ENCODE results near the gene ROBO3. TPM values are rescaled to one million over a fixed set of nuclear protein-coding genes. Genes with fewer than 3 reads are reported as not detected.

Gene ROBO3
- total and polyA plus RNA-seq, 2 of the 8 experiments (the other 6 are each of a cell fraction or from before 2014, with no cell fraction given) = 12.1 to 24.6 TPM

GRCh38 chr11:124919898-124920297 is 54.7 kb downstream of the ROBO3 start:
- H3K23ac ChIP-seq (ENCODE audit: insufficient read length) = no peak overlapping the region
- FAIRE-seq (no peak), DNase-seq (ENCODE audit: low read depth in 1 of 2, low spot score in 2 of 2) (no peak)
- ChIA-PET CTCF (ENCODE audit: partially characterized antibody) (interaction anchor here (0.9 to 3.8 kb wide), 10 partner anchors 9 to 51 kb away, joined by 3 to 16 read pairs (median 4); partner anchors contain the start of genes HEPACAM and ROBO4), POLR2A (ENCODE audit: partially characterized antibody) (interaction anchor here (0.7 to 1.7 kb wide), 2 partner anchors 11 to 35 kb away, joined by 3 to 4 read pairs; no protein-coding TSS in a partner anchor)
- no peaks in the 10 kb centered on the region for H3K79me1 ChIP-seq (ENCODE audit: low read depth, low read length)
- no peaks in the 10 kb centered on the region for H3K79me2 ChIP-seq (ENCODE audit: control insufficient read depth in 1 of 2, insufficient read depth in 2 of 2, low read length in 2 of 2)
- no peak overlapping the region for H4K91ac ChIP-seq (replicated peaks; ENCODE audit: insufficient read length, low read length)
- H3K9me3 ChIP-seq (ENCODE audit: insufficient read depth in 2 of 2, low read depth in 1 of 2, low read length in 1 of 2) = no peaks in the 10 kb centered on the region
- H4K20me1 ChIP-seq (replicated peaks in 1 of 2; ENCODE audit: control insufficient read depth in 1 of 2, insufficient read depth in 2 of 2, low read length in 2 of 2) = no peaks in the 10 kb centered on the region
- H2BK120ac ChIP-seq (replicated peaks; ENCODE audit: low read depth, low read length) = no peak overlapping the region
- WGBS, 2 experiments (ENCODE audit: extremely low coverage in 1 of 2, insufficient coverage in 1 of 2, insufficient read length in 1 of 2, insufficient replicate concordance in 2 of 2, low coverage in 1 of 2, low lambda C conversion rate in 2 of 2, missing lambda C conversion rate in 1 of 2) = 91% methylated on average over 2 of the region's 2 CpGs; no CpG with 5 or more reads in 1 of the 2 experiments
- peaks cover 9 to 56% (median 44%) of the 10 kb centered on the region in 4 experiments for H3K27me3 ChIP-seq (replicated peaks in 1 of 4; ENCODE audit: control insufficient read depth in 3 of 4, extremely low read depth in 1 of 4, insufficient read depth in 3 of 4, low read length in 3 of 4)
- H4K8ac ChIP-seq (ENCODE audit: extremely low read depth, insufficient read depth, low read length) = no peak overlapping the region
- H2BK12ac ChIP-seq (ENCODE audit: low read depth, low read length) = no peak overlapping the region
- no peak overlapping the region for H3K4me3 ChIP-seq (ENCODE audit: extremely low read depth in 1 of 4, insufficient read depth in 2 of 4, low read depth in 3 of 4, low read length in 4 of 4)
- no peak overlapping the region for H2BK20ac ChIP-seq (ENCODE audit: low read length)
- peaks cover 0 to 4% (median 2%) of the 10 kb centered on the region in 4 experiments; a peak in 3 of 7 replicates for H3K4me1 ChIP-seq (replicated peaks in 1 of 4; ENCODE audit: control insufficient read depth in 3 of 4, insufficient read depth in 4 of 4, low read length in 3 of 4)
- no peak overlapping the region for H2BK5ac ChIP-seq (ENCODE audit: low read depth, low read length)
- H2AK5ac ChIP-seq (ENCODE audit: low read depth, low read length) = no peak overlapping the region
- no peak overlapping the region for H3K56ac ChIP-seq (replicated peaks; ENCODE audit: insufficient read length, low read depth, low read length)
- no peak overlapping the region for H3K27ac ChIP-seq (ENCODE audit: low read depth, low read length)
- no peaks in the 10 kb centered on the region for H3K36me3 ChIP-seq (ENCODE audit: control insufficient read depth in 2 of 4, insufficient read depth in 4 of 4, low read length in 3 of 4)
- H3K4ac ChIP-seq (replicated peaks; ENCODE audit: insufficient read length, low read depth, low read length) = no peak overlapping the region
- H2BK15ac ChIP-seq (ENCODE audit: low read length) = no peak overlapping the region
- H3K14ac ChIP-seq (ENCODE audit: insufficient read length) = no peak overlapping the region
- no peak overlapping the region for H3K18ac ChIP-seq (ENCODE audit: extremely low read depth, low read length)
- no peak overlapping the region for H2AFZ ChIP-seq (ENCODE audit: low read length)
- no peak overlapping the region for H4K5ac ChIP-seq (ENCODE audit: insufficient read length, low read depth, low read length)
- H3K4me2 ChIP-seq (ENCODE audit: insufficient read depth in 1 of 2, low read depth in 2 of 2, low read length in 2 of 2) = no peak overlapping the region; a peak in 1 of 4 replicates
- peaks cover 7% of the 10 kb centered on the region for H3K23me2 ChIP-seq (ENCODE audit: low read depth, low read length)
- no peak overlapping the region for H3K9ac ChIP-seq (replicated peaks in 1 of 4; ENCODE audit: extremely low read depth in 1 of 4, low read depth in 3 of 4, low read length in 3 of 4)
- TF ChIP-seq, protein P1, sequence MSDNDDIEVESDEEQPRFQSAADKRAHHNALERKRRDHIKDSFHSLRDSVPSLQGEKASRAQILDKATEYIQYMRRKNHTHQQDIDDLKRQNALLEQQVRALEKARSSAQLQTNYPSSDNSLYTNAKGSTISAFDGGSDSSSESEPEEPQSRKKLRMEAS (IDR thresholded peaks at IDR 0.05) = no peak
- no peak for TF ChIP-seq CHD2 (IDR thresholded peaks at IDR 0.05; ENCODE audit: low read length)
- TF ChIP-seq CBX8 (IDR thresholded peaks at IDR 0.05; ENCODE audit: borderline replicate concordance, low read depth, low read length) = no peak
- no peak for TF ChIP-seq ASH2L (IDR thresholded peaks at IDR 0.05; ENCODE audit: low read length)
- no peak for TF ChIP-seq EGR1 (IDR thresholded peaks at IDR 0.05; ENCODE audit: borderline replicate concordance, low read depth, low read length)
- TF ChIP-seq CTBP2 (IDR thresholded peaks at IDR 0.05; ENCODE audit: borderline replicate concordance, insufficient read depth, insufficient read length, low read length) = no peak
- TF ChIP-seq SP1 (IDR thresholded peaks at IDR 0.05; ENCODE audit: low read depth, low read length) = no peak
- TF ChIP-seq RAD21 (IDR thresholded peaks at IDR 0.05 in 1 of 2, conservative IDR thresholded peaks at IDR 0.05 in 1 of 2; ENCODE audit: low read depth in 2 of 2, low read length in 2 of 2) = no peak
- no peak for TF ChIP-seq RFX5 (IDR thresholded peaks at IDR 0.05; ENCODE audit: borderline replicate concordance, low read depth, low read length)
- TF ChIP-seq TAF1 (IDR thresholded peaks at IDR 0.05; ENCODE audit: low read depth, low read length) = no peak
- no peak for TF ChIP-seq RBBP5 (IDR thresholded peaks at IDR 0.05; ENCODE audit: borderline replicate concordance, low read depth, low read length)
- TF ChIP-seq ATF2 (IDR thresholded peaks at IDR 0.05; ENCODE audit: low read length) = no peak

All from H1 (cell line).